SK-N-MC (cell line): ENCODE results near the gene SLC35F1.

Experiments used
- EZH2 ChIP-seq: fragments of 200-600 bp; sonication (generic); IDR thresholded peaks from one replicate; pipeline ENCODE4 v1.6.1; 2017; ENCODE audit warnings: antibody characterized with exemption
- FOXP2 ChIP-seq: optimal IDR thresholded peaks from 2 replicates; pipeline ENCODE3; 2011; ENCODE audit warnings: mild to moderate bottlenecking, moderate library complexity; ENCODE audit not compliant: insufficient read depth; ENCODE audit errors: extremely low read length, control extremely low read depth
- POLR2AphosphoS5 ChIP-seq: IDR thresholded peaks from 2 replicates; pipeline ENCODE4 v1.6.1; 2012; ENCODE audit warnings: mild to moderate bottlenecking, low read depth, low read length, borderline replicate concordance

GRCh38 chr6:118284736-118285360 is 377.8 kb downstream of the SLC35F1 start:
- TF ChIP-seq EZH2 (no peak), POLR2AphosphoS5 (no peak), FOXP2 (no peak)
